ENCODE results near the gene PHLDB1. TPM values are rescaled to one million over a fixed set of nuclear protein-coding genes. Genes with fewer than 3 reads are reported as not detected.

The PHLDB1 gene
- total RNA-seq, 1 experiment from 2014 or later, result 36.2 TPM

DNA sequence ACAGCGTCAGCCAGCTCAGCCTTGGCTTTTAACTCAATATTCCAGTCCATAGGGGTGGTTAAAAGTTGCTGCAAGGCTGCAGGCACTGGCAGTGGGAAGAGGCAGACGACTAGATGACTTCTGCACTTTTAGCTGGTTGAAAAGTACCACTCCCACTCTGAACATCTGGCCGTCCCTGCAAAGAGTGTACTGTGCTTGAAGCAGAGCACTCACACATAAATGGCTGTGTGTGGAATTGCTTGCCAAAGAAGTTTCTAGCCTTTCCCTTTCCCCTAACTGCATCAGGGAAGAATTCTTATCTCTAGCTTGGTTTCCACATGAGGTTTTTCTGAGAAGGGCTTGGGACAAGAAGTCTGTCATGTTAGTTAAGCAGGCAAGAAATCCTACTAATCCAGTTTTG is 5.1 kb upstream of the PHLDB1 start:
- Histone ChIP-seq H3K9ac (ENCODE audit: low read length) (no peak overlapping the region), H3K27ac (ENCODE audit: low read depth, low read length) (no peak overlapping the region), H3K27me3 (ENCODE audit: insufficient read depth, low read length) (no peaks in the 10 kb centered on the region), H3K4me1 (ENCODE audit: control insufficient read depth in 1 of 2, insufficient read depth in 2 of 2, low read length in 2 of 2) (peaks cover 5 to 12% of the 10 kb centered on the region in 2 experiments; a peak in 3 of 4 replicates), H3K79me2 (ENCODE audit: insufficient read depth, low read length) (no peaks in the 10 kb centered on the region), H3K4me3 (replicated peaks in 1 of 2; ENCODE audit: low read depth in 1 of 2, low read length in 2 of 2) (no peak overlapping the region), H4K20me1 (ENCODE audit: insufficient read depth) (no peaks in the 10 kb centered on the region), H3K4me2 (ENCODE audit: low read length) (no peak overlapping the region), H3K36me3 (ENCODE audit: control insufficient read depth in 1 of 2, insufficient read depth in 2 of 2, low read length in 2 of 2) (peaks cover 28 to 33% of the 10 kb centered on the region in 2 experiments), H3K9me2 (ENCODE audit: insufficient read depth) (no peaks in the 10 kb centered on the region), H3K9me3 (ENCODE audit: control insufficient read depth in 1 of 2, insufficient read depth in 1 of 2, low read depth in 1 of 2, low read length in 2 of 2) (no peaks in the 10 kb centered on the region), H2AFZ (ENCODE audit: low read depth, low read length, poor library complexity, severe bottlenecking) (no peak overlapping the region)
- ChIA-PET CTCF (no interaction called here), POLR2A (no interaction called here), RAD21 (ENCODE audit: low non-redundant PET in 1 of 2, low total read pairs in 2 of 2, uncharacterized antibody in 2 of 2, unreplicated experiment in 2 of 2) (no interaction called here)
- ATAC-seq, result no peak
- BruUV-seq (replicated peaks), result no TSS peak
- no peak for TF ChIP-seq TCF7L2 (IDR thresholded peaks at IDR 0.05; ENCODE audit: borderline replicate concordance, extremely low read depth, insufficient read depth, insufficient read length)
- TF ChIP-seq, protein P1, sequence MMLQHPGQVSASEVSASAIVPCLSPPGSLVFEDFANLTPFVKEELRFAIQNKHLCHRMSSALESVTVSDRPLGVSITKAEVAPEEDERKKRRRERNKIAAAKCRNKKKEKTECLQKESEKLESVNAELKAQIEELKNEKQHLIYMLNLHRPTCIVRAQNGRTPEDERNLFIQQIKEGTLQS (IDR thresholded peaks at IDR 0.05), result no peak
- TF ChIP-seq YY1 (IDR thresholded peaks at IDR 0.05; ENCODE audit: extremely low read depth, insufficient replicate concordance, low read depth, low read length), result no peak
- no peak for TF ChIP-seq EGR1 (IDR thresholded peaks at IDR 0.05; ENCODE audit: low read depth)
- TF ChIP-seq ZFX (IDR thresholded peaks at IDR 0.05), result no peak
- TF ChIP-seq, protein P2, sequence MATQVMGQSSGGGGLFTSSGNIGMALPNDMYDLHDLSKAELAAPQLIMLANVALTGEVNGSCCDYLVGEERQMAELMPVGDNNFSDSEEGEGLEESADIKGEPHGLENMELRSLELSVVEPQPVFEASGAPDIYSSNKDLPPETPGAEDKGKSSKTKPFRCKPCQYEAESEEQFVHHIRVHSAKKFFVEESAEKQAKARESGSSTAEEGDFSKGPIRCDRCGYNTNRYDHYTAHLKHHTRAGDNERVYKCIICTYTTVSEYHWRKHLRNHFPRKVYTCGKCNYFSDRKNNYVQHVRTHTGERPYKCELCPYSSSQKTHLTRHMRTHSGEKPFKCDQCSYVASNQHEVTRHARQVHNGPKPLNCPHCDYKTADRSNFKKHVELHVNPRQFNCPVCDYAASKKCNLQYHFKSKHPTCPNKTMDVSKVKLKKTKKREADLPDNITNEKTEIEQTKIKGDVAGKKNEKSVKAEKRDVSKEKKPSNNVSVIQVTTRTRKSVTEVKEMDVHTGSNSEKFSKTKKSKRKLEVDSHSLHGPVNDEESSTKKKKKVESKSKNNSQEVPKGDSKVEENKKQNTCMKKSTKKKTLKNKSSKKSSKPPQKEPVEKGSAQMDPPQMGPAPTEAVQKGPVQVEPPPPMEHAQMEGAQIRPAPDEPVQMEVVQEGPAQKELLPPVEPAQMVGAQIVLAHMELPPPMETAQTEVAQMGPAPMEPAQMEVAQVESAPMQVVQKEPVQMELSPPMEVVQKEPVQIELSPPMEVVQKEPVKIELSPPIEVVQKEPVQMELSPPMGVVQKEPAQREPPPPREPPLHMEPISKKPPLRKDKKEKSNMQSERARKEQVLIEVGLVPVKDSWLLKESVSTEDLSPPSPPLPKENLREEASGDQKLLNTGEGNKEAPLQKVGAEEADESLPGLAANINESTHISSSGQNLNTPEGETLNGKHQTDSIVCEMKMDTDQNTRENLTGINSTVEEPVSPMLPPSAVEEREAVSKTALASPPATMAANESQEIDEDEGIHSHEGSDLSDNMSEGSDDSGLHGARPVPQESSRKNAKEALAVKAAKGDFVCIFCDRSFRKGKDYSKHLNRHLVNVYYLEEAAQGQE (IDR thresholded peaks at IDR 0.05; ENCODE audit: low read depth), result no peak
- no peak for TF ChIP-seq SRF (IDR thresholded peaks at IDR 0.05; ENCODE audit: low read depth)
- no peak for TF ChIP-seq EZH2 (IDR thresholded peaks at IDR 0.05)
- TF ChIP-seq JUND (IDR thresholded peaks at IDR 0.05), result no peak
- TF ChIP-seq, protein P3, sequence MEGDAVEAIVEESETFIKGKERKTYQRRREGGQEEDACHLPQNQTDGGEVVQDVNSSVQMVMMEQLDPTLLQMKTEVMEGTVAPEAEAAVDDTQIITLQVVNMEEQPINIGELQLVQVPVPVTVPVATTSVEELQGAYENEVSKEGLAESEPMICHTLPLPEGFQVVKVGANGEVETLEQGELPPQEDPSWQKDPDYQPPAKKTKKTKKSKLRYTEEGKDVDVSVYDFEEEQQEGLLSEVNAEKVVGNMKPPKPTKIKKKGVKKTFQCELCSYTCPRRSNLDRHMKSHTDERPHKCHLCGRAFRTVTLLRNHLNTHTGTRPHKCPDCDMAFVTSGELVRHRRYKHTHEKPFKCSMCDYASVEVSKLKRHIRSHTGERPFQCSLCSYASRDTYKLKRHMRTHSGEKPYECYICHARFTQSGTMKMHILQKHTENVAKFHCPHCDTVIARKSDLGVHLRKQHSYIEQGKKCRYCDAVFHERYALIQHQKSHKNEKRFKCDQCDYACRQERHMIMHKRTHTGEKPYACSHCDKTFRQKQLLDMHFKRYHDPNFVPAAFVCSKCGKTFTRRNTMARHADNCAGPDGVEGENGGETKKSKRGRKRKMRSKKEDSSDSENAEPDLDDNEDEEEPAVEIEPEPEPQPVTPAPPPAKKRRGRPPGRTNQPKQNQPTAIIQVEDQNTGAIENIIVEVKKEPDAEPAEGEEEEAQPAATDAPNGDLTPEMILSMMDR (IDR thresholded peaks at IDR 0.05 in 2 of 3, conservative IDR thresholded peaks at IDR 0.05 in 1 of 3; ENCODE audit: borderline replicate concordance in 1 of 3, insufficient read depth in 1 of 3, low read depth in 2 of 3, low read length in 2 of 3), result no peak
- no peak for TF ChIP-seq SIN3A (IDR thresholded peaks at IDR 0.05; ENCODE audit: low read depth)
- no peak for TF ChIP-seq ELF1 (IDR thresholded peaks at IDR 0.05; ENCODE audit: borderline replicate concordance, low read depth)
- TF ChIP-seq FOSL1 (IDR thresholded peaks at IDR 0.05; ENCODE audit: low read depth), result no peak
- no peak for TF ChIP-seq MAX (IDR thresholded peaks at IDR 0.05)
- TF ChIP-seq RAD21 (IDR thresholded peaks at IDR 0.05; ENCODE audit: low read depth), result no peak
- no peak for TF ChIP-seq CBX3 (IDR thresholded peaks at IDR 0.05; ENCODE audit: low read depth)
- TF ChIP-seq POLR2A (IDR thresholded peaks at IDR 0.05; ENCODE audit: borderline replicate concordance, extremely low read depth, insufficient read depth, insufficient read length), result no peak
- TF ChIP-seq CEBPB (IDR thresholded peaks at IDR 0.05; ENCODE audit: low read depth), result no peak
- TF ChIP-seq, protein P4, sequence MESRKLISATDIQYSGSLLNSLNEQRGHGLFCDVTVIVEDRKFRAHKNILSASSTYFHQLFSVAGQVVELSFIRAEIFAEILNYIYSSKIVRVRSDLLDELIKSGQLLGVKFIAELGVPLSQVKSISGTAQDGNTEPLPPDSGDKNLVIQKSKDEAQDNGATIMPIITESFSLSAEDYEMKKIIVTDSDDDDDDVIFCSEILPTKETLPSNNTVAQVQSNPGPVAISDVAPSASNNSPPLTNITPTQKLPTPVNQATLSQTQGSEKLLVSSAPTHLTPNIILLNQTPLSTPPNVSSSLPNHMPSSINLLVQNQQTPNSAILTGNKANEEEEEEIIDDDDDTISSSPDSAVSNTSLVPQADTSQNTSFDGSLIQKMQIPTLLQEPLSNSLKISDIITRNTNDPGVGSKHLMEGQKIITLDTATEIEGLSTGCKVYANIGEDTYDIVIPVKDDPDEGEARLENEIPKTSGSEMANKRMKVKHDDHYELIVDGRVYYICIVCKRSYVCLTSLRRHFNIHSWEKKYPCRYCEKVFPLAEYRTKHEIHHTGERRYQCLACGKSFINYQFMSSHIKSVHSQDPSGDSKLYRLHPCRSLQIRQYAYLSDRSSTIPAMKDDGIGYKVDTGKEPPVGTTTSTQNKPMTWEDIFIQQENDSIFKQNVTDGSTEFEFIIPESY (IDR thresholded peaks at IDR 0.05; ENCODE audit: extremely low read depth, insufficient replicate concordance, low read length), result no peak
- no peak for TF ChIP-seq SP1 (IDR thresholded peaks at IDR 0.05; ENCODE audit: low read depth)
- intact Hi-C loops (cut with micrococcal nuclease), result no loop called here
- no peak for DNase-seq (ENCODE audit: low read depth, low spot score)

Measured in HCT116 (cell line).